ENCODE data around the gene THRB. TPM values are rescaled to one million over a fixed set of nuclear protein-coding genes. Genes with fewer than 3 reads are reported as not detected.

The THRB gene
- polyA plus RNA-seq, 3 donors = 3.4 to 11.7 (median 8.1) TPM

- no peak overlapping the region for H3K27ac ChIP-seq (ENCODE audit: low read depth, low read length)
- 77 to 78% (median 77%) methylated on average over 4 of the region's 4 CpGs for WGBS, 3 donors
Observed at GRCh38 chr3:24396338-24396737, 98.3 kb downstream of the THRB start.

- H3K27ac ChIP-seq (ENCODE audit: low read depth, low read length) = no peak overlapping the region
- WGBS, 3 donors = 83 to 85% (median 85%) methylated on average over 2 of the region's 2 CpGs
Observed at GRCh38 chr3:24394754-24395153, 99.9 kb downstream of the THRB start.

GRCh38 chr3:24393316-24393715 is 101.3 kb downstream of the THRB start:
- WGBS, 3 donors = 38 to 87% (median 70%) methylated on average over 3 of the region's 3 CpGs
- no peak overlapping the region for H3K27ac ChIP-seq (ENCODE audit: low read depth, low read length)

- no peak overlapping the region for H3K27ac ChIP-seq (ENCODE audit: low read depth, low read length)
- 41 to 94% (median 85%) methylated on average over 3 of the region's 3 CpGs for WGBS, 3 donors
Observed at GRCh38 chr3:24390169-24391130, 104.2 kb downstream of the THRB start.

GRCh38 chr3:24389108-24390090 is 105.3 kb downstream of the THRB start:
- WGBS, 3 donors = 33 to 69% (median 64%) methylated on average over 6 of the region's 6 CpGs
- no peak overlapping the region for H3K27ac ChIP-seq (ENCODE audit: low read depth, low read length)

GRCh38 chr3:24388611-24389010 is 106.0 kb downstream of the THRB start:
- no peak overlapping the region for H3K27ac ChIP-seq (ENCODE audit: low read depth, low read length)

- 44 to 93% (median 93%) methylated on average over 3 of the region's 3 CpGs for WGBS, 3 donors
- H3K27ac ChIP-seq (ENCODE audit: low read depth, low read length) = no peak overlapping the region
Observed at GRCh38 chr3:24388159-24388558, 106.5 kb downstream of the THRB start.

GRCh38 chr3:24387493-24387892 is 107.2 kb downstream of the THRB start:
- no peak overlapping the region for H3K27ac ChIP-seq (ENCODE audit: low read depth, low read length)
- 88 to 98% (median 94%) methylated on average over 1 of the region's 1 CpG for WGBS, 3 donors

GRCh38 chr3:24387000-24387399 is 107.7 kb downstream of the THRB start:
- H3K27ac ChIP-seq (ENCODE audit: low read depth, low read length) = no peak overlapping the region

GRCh38 chr3:24386458-24386857 is 108.2 kb downstream of the THRB start:
- WGBS, 3 donors = 73 to 84% (median 79%) methylated on average over 3 of the region's 3 CpGs

GRCh38 chr3:24385012-24385615 is 109.5 kb downstream of the THRB start:
- no peak overlapping the region for H3K27ac ChIP-seq (ENCODE audit: low read depth, low read length)

More at GRCh38 chr3:24386458-24386857, 108.2 kb downstream of the THRB start:
- no peak overlapping the region for H3K27ac ChIP-seq (ENCODE audit: low read depth, low read length)

GRCh38 chr3:24382647-24383046 is 112.0 kb downstream of the THRB start:
- 96 to 100% (median 98%) methylated on average over 2 of the region's 2 CpGs for WGBS, 3 donors
- no peak overlapping the region for H3K27ac ChIP-seq (ENCODE audit: low read depth, low read length)

More at GRCh38 chr3:24385012-24385615, 109.5 kb downstream of the THRB start:
- WGBS, 3 donors = 73 to 86% (median 73%) methylated on average over 2 of the region's 2 CpGs

GRCh38 chr3:24379936-24380335 is 114.7 kb downstream of the THRB start:
- H3K27ac ChIP-seq (ENCODE audit: low read depth, low read length) = no peak overlapping the region

GRCh38 chr3:24378313-24378712 is 116.3 kb downstream of the THRB start:
- WGBS, 3 donors = 48 to 84% (median 82%) methylated on average over 3 of the region's 3 CpGs

GRCh38 chr3:24377218-24377993 is 117.2 kb downstream of the THRB start:
- no peak overlapping the region for H3K27ac ChIP-seq (ENCODE audit: low read depth, low read length)

More at GRCh38 chr3:24378313-24378712, 116.3 kb downstream of the THRB start:
- no peak overlapping the region for H3K27ac ChIP-seq (ENCODE audit: low read depth, low read length)

- 36 to 77% (median 73%) methylated on average over 3 of the region's 3 CpGs for WGBS, 3 donors
- H3K27ac ChIP-seq (ENCODE audit: low read depth, low read length) = no peak overlapping the region
Observed at GRCh38 chr3:24375947-24376384, 118.7 kb downstream of the THRB start.

GRCh38 chr3:24374801-24375200 is 119.8 kb downstream of the THRB start:
- 24 to 57% (median 43%) methylated on average over 1 of the region's 1 CpG for WGBS, 3 donors
- no peak overlapping the region for H3K27ac ChIP-seq (ENCODE audit: low read depth, low read length)

Data from adipose tissue (tissue), 3 donors.